HepG2 (cell line): Measurements from ENCODE around the gene FKBP8. TPM values are rescaled to one million over a fixed set of nuclear protein-coding genes. Genes with fewer than 3 reads are reported as not detected.
A peak's percentile ranks its signal among the peaks of the same experiment; 100 is the strongest.

ENCODE experiments used
- HCFC1 ChIP-seq: fragments of 150-350 bp; IDR thresholded peaks from 2 replicates; pipeline ENCODE4 v1.6.1; 2014; ENCODE audit warnings: low read depth, low read length
- HNRNPLL ChIP-seq: fragments of 200-400 bp; formaldehyde crosslinking; IDR thresholded peaks from 2 replicates; pipeline ENCODE4 v1.6.1; 2017; ENCODE audit warnings: mild to moderate bottlenecking, low read depth, low read length; ENCODE audit not compliant: poor library complexity, severe bottlenecking
- MXD1 ChIP-seq: sonication (generic); formaldehyde crosslinking; IDR thresholded peaks from 2 replicates; pipeline ENCODE4 v1.4.0; 2020; ENCODE audit warnings: mild to moderate bottlenecking, missing genetic modification reagents
- NR1H2 ChIP-seq: sonication (generic); formaldehyde crosslinking; IDR thresholded peaks from 2 replicates; pipeline ENCODE4 v1.8.1; 2022; ENCODE audit warnings: low read depth, missing genetic modification reagents, borderline replicate concordance
- PHF5A ChIP-seq: IDR thresholded peaks from one replicate; pipeline ENCODE4 v1.6.1; 2018; ENCODE audit warnings: low read depth, missing genetic modification reagents; ENCODE audit not compliant: unreplicated experiment
- PHF8 ChIP-seq: sonication (generic); formaldehyde crosslinking; IDR thresholded peaks from 2 replicates; pipeline ENCODE4 v1.5.0; 2020; ENCODE audit warnings: missing genetic modification reagents
- RFXAP ChIP-seq: sonication (generic); formaldehyde crosslinking; IDR thresholded peaks from 2 replicates; pipeline ENCODE4 v1.4.0; 2020; ENCODE audit warnings: missing genetic modification reagents, borderline replicate concordance
- TARDBP ChIP-seq: sonication (generic); formaldehyde crosslinking; IDR thresholded peaks from 2 replicates; pipeline ENCODE4 v1.8.0; 2022; ENCODE audit warnings: mild to moderate bottlenecking, missing genetic modification reagents
- YEATS4 ChIP-seq: sonication (generic); formaldehyde crosslinking; IDR thresholded peaks from 2 replicates; pipeline ENCODE4 v1.4.0; 2020; ENCODE audit warnings: missing genetic modification reagents, borderline replicate concordance
- ZBTB34 ChIP-seq: sonication (generic); formaldehyde crosslinking; IDR thresholded peaks from 2 replicates; pipeline ENCODE4 v1.8.0; 2022; ENCODE audit warnings: mild to moderate bottlenecking, missing genetic modification reagents
- ZNF263 ChIP-seq: sonication (generic); formaldehyde crosslinking; IDR thresholded peaks from 2 replicates; pipeline ENCODE4 v1.4.0; 2020; ENCODE audit warnings: missing genetic modification reagents
- ZNF598 ChIP-seq: sonication (generic); formaldehyde crosslinking; IDR thresholded peaks from 2 replicates; pipeline ENCODE4 v1.5.1; 2020; ENCODE audit warnings: mild to moderate bottlenecking, missing genetic modification reagents, borderline replicate concordance
- ZNF776 ChIP-seq: sonication (generic); formaldehyde crosslinking; IDR thresholded peaks from 2 replicates; pipeline ENCODE4 v1.4.0; 2020; ENCODE audit warnings: mild to moderate bottlenecking, missing genetic modification reagents
- ZSCAN20 ChIP-seq: sonication (generic); formaldehyde crosslinking; IDR thresholded peaks from 2 replicates; pipeline ENCODE4 v1.4.0; 2020; ENCODE audit warnings: missing genetic modification reagents, mild to moderate bottlenecking, borderline replicate concordance
- polyA plus RNA-seq, 8 experiments: library from polyadenylated mRNA; depleted of rRNA in 3 of 8; stranded (reverse) in 7 of 8; unstranded in 1 of 8; fragments of >200 nt; fragmentation: Illumina TruSeq in 4 of 8; extraction: Trizol in 4 of 8; gene quantifications; 2 replicates each; pipeline versions ENCODE4 v1.2.1 to v1.2.3, GENCODE V29; 2011 to 2016; ENCODE audit warnings: low read depth in 4 of 8, missing spikeins in 1 of 8, mixed read lengths in 1 of 8; ENCODE audit not compliant: insufficient read depth in 1 of 8
- total RNA-seq, 5 experiments: library from RNA; depleted of rRNA; stranded (reverse); fragments of >200 nt; fragmentation: Illumina TruSeq; extraction: Trizol; gene quantifications; 2 replicates each; pipeline ENCODE4 v1.2.3, GENCODE V29; 2016; ENCODE audit warnings: low read depth in 1 of 5
- TF ChIP-seq, protein P1 (sequence below): sonication (generic); formaldehyde crosslinking; IDR thresholded peaks from 2 replicates; pipeline ENCODE4 v1.4.0; 2020; ENCODE audit warnings: low read depth, missing genetic modification reagents
- TF ChIP-seq, protein P2 (sequence below): sonication (generic); formaldehyde crosslinking; IDR thresholded peaks from 2 replicates; pipeline ENCODE4 v1.5.0; 2020; ENCODE audit warnings: missing genetic modification reagents
- TF ChIP-seq, protein P3 (sequence below): sonication (generic); formaldehyde crosslinking; IDR thresholded peaks from 2 replicates; pipeline ENCODE4 v1.5.0; 2020; ENCODE audit warnings: mild to moderate bottlenecking, missing genetic modification reagents, moderate library complexity
- TF ChIP-seq, protein P4 (sequence below): sonication (generic); formaldehyde crosslinking; conservative IDR thresholded peaks from 2 replicates; pipeline ENCODE4 v1.4.0; 2020; ENCODE audit warnings: missing genetic modification reagents

The FKBP8 gene
- total and polyA plus RNA-seq, 2 of the 13 experiments (the other 11 are each of a cell fraction or from before 2014, with no cell fraction given), result 81.7 to 93.9 TPM

- TF ChIP-seq, protein P1, sequence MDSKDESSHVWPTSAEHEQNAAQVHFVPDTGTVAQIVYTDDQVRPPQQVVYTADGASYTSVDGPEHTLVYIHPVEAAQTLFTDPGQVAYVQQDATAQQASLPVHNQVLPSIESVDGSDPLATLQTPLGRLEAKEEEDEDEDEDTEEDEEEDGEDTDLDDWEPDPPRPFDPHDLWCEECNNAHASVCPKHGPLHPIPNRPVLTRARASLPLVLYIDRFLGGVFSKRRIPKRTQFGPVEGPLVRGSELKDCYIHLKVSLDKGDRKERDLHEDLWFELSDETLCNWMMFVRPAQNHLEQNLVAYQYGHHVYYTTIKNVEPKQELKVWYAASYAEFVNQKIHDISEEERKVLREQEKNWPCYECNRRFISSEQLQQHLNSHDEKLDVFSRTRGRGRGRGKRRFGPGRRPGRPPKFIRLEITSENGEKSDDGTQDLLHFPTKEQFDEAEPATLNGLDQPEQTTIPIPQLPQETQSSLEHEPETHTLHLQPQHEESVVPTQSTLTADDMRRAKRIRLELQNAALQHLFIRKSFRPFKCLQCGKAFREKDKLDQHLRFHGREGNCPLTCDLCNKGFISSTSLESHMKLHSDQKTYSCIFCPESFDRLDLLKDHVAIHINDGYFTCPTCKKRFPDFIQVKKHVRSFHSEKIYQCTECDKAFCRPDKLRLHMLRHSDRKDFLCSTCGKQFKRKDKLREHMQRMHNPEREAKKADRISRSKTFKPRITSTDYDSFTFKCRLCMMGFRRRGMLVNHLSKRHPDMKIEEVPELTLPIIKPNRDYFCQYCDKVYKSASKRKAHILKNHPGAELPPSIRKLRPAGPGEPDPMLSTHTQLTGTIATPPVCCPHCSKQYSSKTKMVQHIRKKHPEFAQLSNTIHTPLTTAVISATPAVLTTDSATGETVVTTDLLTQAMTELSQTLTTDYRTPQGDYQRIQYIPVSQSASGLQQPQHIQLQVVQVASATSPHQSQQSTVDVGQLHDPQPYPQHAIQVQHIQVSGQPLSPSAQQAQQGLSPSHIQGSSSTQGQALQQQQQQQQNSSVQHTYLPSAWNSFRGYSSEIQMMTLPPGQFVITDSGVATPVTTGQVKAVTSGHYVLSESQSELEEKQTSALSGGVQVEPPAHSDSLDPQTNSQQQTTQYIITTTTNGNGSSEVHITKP (CRISPR knock-in tag), result peak; percentile 82; the same call in 1 of the 2 replicates
- TF ChIP-seq, protein P2, sequence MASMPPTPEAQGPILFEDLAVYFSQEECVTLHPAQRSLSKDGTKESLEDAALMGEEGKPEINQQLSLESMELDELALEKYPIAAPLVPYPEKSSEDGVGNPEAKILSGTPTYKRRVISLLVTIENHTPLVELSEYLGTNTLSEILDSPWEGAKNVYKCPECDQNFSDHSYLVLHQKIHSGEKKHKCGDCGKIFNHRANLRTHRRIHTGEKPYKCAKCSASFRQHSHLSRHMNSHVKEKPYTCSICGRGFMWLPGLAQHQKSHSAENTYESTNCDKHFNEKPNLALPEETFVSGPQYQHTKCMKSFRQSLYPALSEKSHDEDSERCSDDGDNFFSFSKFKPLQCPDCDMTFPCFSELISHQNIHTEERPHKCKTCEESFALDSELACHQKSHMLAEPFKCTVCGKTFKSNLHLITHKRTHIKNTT (CRISPR knock-in tag), result no peak
- TF ChIP-seq ZSCAN20 (no peak), PHF5A (CRISPR knock-in tag) (peak; percentile 99), ZBTB34 (no peak; the same call in 1 of the 2 replicates), HNRNPLL (no peak), YEATS4 (CRISPR knock-in tag) (peak; percentile 96), NR1H2 (no peak), RFXAP (peak; percentile 97; the same call in 1 of the 2 replicates), PHF8 (CRISPR knock-in tag) (peak; percentile 70), ZNF776 (no peak), ZNF598 (CRISPR knock-in tag) (peak; percentile 83; the same call in 1 of the 2 replicates), TARDBP (CRISPR knock-in tag) (peak; percentile 100), ZNF263 (CRISPR knock-in tag) (peak; percentile 81), HCFC1 (no peak), MXD1 (CRISPR knock-in tag) (0 out of 2 replicates have a peak, but pooled peaks have one; percentile 21)
- TF ChIP-seq, protein P3, sequence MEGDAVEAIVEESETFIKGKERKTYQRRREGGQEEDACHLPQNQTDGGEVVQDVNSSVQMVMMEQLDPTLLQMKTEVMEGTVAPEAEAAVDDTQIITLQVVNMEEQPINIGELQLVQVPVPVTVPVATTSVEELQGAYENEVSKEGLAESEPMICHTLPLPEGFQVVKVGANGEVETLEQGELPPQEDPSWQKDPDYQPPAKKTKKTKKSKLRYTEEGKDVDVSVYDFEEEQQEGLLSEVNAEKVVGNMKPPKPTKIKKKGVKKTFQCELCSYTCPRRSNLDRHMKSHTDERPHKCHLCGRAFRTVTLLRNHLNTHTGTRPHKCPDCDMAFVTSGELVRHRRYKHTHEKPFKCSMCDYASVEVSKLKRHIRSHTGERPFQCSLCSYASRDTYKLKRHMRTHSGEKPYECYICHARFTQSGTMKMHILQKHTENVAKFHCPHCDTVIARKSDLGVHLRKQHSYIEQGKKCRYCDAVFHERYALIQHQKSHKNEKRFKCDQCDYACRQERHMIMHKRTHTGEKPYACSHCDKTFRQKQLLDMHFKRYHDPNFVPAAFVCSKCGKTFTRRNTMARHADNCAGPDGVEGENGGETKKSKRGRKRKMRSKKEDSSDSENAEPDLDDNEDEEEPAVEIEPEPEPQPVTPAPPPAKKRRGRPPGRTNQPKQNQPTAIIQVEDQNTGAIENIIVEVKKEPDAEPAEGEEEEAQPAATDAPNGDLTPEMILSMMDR (CRISPR knock-in tag), result peak; percentile 56
- TF ChIP-seq, protein P4, sequence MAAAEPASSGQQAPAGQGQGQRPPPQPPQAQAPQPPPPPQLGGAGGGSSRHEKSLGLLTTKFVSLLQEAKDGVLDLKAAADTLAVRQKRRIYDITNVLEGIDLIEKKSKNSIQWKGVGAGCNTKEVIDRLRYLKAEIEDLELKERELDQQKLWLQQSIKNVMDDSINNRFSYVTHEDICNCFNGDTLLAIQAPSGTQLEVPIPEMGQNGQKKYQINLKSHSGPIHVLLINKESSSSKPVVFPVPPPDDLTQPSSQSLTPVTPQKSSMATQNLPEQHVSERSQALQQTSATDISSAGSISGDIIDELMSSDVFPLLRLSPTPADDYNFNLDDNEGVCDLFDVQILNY, result 0 out of 2 replicates have a peak, but pooled peaks have one; percentile 37
Measured at GRCh38 chr19:18514800-18515682, 28.3 kb downstream of the FKBP8 start (continued).
